ENCODE results near the gene ATP6V0A1.
"Not testable (repeated sequence)": the region's sequence is repeated elsewhere in the genome, so short reads cannot be mapped to it uniquely, and the experiment has no call there.

Gene ATP6V0A1

GRCh38 chr17:42477824-42478223 is 19.1 kb downstream of the ATP6V0A1 start:
- DNase-seq: not testable (repeated sequence)

GRCh38 chr17:42484304-42484703 is 25.6 kb downstream of the ATP6V0A1 start:
- DNase-seq: peak; percentile 58 to 73

GRCh38 chr17:42485680-42486079 is 27.0 kb downstream of the ATP6V0A1 start:
- no peak for DNase-seq

DNA sequence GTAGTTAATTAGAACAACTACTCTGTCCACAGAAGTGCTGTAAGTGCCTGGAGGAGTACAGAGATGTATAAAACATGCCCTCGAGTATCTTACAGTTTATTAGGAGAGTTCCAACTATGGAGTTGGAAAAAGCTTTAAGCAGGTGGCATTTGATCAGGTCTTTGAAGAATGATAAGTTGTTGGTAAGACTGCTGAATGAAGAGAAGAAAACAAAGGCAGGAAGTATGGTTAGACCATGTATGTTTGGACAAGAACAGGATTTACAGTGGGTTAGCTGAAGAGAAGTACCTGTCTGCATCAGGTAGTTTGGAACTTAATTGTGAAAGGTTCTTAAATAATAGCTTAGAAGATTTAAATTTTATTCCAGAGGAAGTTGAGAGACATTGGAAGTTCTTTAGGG is 29.4 kb downstream of the ATP6V0A1 start:
- no peak for DNase-seq

DNA sequence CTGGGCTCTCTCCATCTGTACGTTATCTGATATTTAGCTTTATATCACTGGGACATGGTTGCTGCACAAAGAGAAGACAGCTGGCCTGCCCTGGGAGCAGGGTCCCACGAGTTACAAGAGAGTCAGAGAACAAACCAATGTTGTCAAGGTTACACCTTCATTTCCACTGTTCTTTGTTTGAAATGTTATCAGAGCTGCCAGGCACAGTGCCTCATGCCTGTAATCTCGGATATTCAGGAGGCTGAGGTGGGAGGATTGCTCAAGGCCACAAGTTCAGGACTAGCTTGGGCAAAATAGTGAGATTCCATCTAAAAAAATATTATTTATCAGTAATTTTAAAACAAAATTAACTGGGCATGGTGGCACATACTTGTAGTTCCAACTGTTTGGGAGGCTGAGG is 34.6 kb downstream of the ATP6V0A1 start:
- DNase-seq: no peak

- no peak for DNase-seq
Observed at GRCh38 chr17:42494673-42495072, 36.0 kb downstream of the ATP6V0A1 start.

- no peak for DNase-seq
Observed at GRCh38 chr17:42498828-42499227, 40.1 kb downstream of the ATP6V0A1 start.

- no peak for DNase-seq
Observed at GRCh38 chr17:42502091-42502490, 43.4 kb downstream of the ATP6V0A1 start.

DNA sequence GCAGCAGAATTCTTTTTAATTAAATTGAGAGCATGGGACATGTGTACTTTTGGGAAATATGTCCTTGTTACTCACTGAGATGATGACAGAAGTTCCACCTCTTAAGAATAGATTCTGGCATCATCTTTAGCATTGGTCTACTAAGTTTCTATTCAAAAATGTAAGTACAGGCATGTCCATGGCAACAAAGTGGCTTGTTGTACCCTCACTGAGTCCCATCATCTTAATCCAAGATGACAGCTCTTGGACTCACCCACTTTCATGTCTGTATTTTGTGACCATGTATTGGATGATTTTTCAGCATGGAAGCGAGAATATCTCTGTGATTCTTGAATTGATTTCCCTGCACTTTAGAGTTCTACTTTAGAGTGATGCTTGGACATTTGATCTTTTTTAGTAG is 44.2 kb downstream of the ATP6V0A1 start:
- no peak for DNase-seq

GRCh38 chr17:42507671-42508070 is 49.0 kb downstream of the ATP6V0A1 start:
- no peak for DNase-seq

GRCh38 chr17:42508426-42509165 is 49.9 kb downstream of the ATP6V0A1 start:
- DNase-seq: no peak

GRCh38 chr17:42509409-42509808 is 50.7 kb downstream of the ATP6V0A1 start:
- no peak for DNase-seq

DNA sequence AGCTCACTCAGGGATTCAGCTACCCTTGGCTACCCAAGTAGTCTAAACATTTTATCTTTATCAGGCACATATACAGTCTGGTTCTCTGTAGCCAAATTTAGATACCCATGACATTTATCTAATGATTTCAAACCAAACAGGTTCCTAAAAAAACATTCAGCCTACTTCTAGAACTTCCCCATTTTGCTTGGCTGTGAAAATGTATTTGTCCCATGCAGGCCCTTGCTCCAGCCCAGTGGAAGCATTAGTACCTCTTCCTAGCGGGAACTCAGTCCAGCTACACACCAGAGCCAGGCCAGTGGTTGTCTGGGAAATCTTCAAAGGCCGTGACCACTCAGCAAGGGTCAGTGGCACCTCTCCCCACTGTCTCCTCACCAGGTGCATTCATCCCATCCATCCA is 51.2 kb downstream of the ATP6V0A1 start:
- no peak for DNase-seq

- no peak for DNase-seq
Observed at GRCh38 chr17:42512246-42512645, 53.6 kb downstream of the ATP6V0A1 start.

- DNase-seq: no peak
Observed at GRCh38 chr17:42512733-42513251, 54.1 kb downstream of the ATP6V0A1 start.

DNA sequence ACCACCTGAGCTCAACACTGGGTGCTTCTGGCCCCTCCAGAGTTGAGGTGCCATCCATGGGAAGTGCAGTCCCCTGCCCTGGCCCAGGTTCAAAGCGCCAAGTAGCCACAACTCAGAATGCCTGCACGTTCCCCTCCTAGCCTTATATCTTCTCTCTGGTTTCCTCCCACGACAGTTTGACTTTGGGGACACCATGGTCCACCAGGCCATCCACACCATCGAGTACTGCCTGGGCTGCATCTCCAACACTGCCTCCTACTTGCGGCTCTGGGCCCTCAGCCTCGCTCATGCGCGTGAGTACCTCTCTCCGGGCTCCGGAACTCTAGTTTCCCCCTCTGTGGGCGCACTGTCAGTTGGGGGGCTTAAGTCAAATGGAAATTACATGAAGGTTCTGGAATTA is 55.0 kb downstream of the ATP6V0A1 start:
- DNase-seq: no peak

GRCh38 chr17:42514279-42514678 is 55.6 kb downstream of the ATP6V0A1 start:
- DNase-seq: no peak

DNA sequence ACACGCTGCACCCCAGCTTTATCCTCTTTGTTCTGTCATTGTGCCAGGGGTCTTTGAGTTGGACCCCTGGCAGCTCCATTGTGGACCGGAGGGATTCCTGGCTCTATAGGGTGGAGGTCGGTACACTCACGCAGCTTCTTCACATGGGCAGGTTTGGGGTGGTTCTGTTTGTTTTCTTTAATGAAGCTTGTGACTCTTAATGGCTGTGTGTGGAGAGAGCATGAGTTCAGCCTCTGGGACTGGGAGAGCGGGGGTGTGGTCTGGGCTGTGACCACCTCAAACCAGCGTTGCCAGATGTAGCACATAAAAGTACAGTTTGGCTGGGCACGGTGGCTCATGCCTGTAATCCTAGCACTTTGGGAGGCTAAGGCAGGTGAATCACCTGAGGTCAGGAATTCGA is 56.2 kb downstream of the ATP6V0A1 start:
- no peak for DNase-seq

GRCh38 chr17:42517516-42517915 is 58.8 kb downstream of the ATP6V0A1 start:
- peak; percentile 88 to 91 for DNase-seq

- no peak for DNase-seq
Observed at GRCh38 chr17:42518046-42518754, 59.5 kb downstream of the ATP6V0A1 start.

GRCh38 chr17:42518755-42519545 is 60.3 kb downstream of the ATP6V0A1 start:
- DNase-seq: no peak

DNA sequence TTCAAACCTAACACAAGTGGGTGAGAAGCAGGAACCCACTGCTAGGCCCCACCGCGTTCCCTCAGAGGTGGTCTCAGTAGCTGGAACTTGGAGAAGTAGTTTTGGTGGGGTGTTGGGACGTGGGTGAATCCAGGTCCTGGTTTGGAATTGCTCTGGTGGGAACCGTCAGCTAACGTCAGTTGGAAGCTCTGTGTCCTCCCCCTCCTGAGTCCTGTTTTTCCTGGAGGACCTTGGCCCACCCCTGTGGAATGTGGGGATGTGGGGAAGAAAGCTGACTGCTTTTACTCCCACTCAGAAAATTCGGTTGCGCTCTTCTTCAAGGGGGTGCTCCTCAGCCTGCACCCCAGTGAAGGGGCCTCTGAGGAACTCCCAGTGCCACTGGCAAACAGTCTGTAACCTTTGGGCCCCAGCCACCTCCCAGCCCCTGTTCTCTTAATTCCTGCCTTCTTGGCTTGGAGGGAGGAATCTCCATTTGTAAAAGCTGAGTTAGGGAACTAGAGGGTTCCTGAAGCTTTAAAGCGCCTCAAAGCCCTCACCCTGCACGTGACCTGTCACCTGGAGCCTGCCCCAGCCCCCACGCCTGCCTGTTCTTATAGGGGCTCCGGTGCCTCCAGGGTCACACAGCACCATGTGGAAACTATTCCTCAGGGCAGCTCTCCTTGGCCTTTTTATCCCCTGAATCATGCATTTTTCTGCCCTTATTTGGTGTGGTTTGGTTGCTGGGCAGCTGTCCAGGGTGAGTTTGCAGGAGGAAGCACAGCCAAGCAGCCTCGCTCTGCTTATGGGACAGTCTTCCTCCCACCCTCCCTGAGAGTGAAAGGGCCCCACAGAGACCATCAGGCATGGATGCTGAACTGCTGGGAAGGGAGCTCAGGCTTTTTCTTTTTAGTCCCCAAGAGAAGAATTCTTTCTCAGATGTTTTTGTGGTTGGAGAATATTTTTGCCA is 61.1 kb downstream of the ATP6V0A1 start:
- DNase-seq: no peak

Measured in activated CD4-positive, alpha-beta T cell treated with anti-CD3 and anti-CD28 coated beads, Interleukin-2, amount 50 U/mL, for 48 hours (primary cell).